NT2/D1 (cell line): Measurements from ENCODE around the gene ANGEL1.

Experiments
- SUZ12 ChIP-seq: IDR thresholded peaks from 2 replicates; pipeline ENCODE4 v1.6.1; 2011; ENCODE audit not compliant: insufficient read length, insufficient read depth; ENCODE audit errors: extremely low read depth
- ZNF274 ChIP-seq: IDR thresholded peaks from 2 replicates; pipeline ENCODE4 v1.6.1; 2011; ENCODE audit warnings: mild to moderate bottlenecking, low read depth, low read length

GRCh38 chr14:76774821-76775694 is 37.6 kb downstream of the ANGEL1 start:
- TF ChIP-seq ZNF274 = no peak
- TF ChIP-seq SUZ12 = no peak
